ENCODE data around the gene SLC25A51.

DNA sequence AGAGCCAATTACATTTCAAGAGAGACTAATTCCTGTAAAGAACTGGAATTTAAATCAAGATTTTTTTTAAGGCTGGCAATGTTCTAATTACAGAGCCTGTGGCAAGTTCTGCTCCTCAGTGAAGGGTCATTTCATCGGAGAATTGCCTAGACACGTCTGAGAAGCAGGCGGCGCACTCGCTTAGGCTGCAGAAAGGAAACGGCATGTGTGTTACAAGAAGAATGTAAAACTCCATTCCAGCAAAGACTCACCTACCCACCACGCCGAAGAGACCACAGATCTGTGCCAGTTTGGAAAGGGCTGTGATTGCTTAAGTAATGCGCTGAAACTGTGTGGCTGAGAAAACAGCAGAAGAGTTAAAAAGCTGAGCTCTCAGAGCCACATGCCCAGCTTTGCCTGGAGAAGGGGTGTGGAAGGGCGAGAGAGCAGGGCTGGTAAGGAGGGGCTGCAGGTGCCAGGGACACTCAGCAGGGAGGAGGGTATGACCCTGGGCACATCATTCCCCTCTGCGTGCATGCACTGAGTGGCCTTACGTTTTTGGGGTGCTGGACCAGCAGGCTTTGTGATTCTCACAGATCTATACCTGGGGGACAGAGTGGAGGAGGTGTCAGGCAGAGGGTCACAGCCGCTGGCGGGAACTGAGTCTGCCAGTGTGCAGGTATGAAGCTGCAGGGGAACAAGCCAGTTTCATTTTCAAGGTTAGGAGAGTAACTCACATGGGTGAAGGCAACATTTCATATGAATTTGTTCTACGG lies 17.8 kb upstream of the SLC25A51 start:
- TF ChIP-seq POLR2AphosphoS5 (IDR thresholded peaks at IDR 0.05; ENCODE audit: borderline replicate concordance, low read depth, low read length): no peak
- TF ChIP-seq EZH2 (IDR thresholded peaks at IDR 0.05): no peak

All from SK-N-MC (cell line).